HG02884 (cell line): Measurements from ENCODE around the gene SLC9B2.
A peak's percentile ranks its signal among the peaks of the same experiment; 100 is the strongest.

Source experiments
- ATAC-seq: cut with Tn5 transposase; IDR thresholded peaks from one replicate; pipeline ENCODE4 v1.9.1; 2021; ENCODE audit warnings: mild to moderate bottlenecking, moderate library complexity; ENCODE audit not compliant: unreplicated experiment

The SLC9B2 gene

GRCh38 chr4:103075894-103076746 is 441 bp downstream of the SLC9B2 start:
- peak; percentile 45 for ATAC-seq

- no peak for ATAC-seq
Observed at GRCh38 chr4:103075435-103075893, 1.1 kb downstream of the SLC9B2 start.

GRCh38 chr4:103074744-103075434 is 1.7 kb downstream of the SLC9B2 start:
- peak; percentile 30 for ATAC-seq

GRCh38 chr4:103073792-103074438 is 2.6 kb downstream of the SLC9B2 start:
- ATAC-seq: no peak

- ATAC-seq: no peak
Observed at GRCh38 chr4:103067841-103068547, 8.6 kb downstream of the SLC9B2 start.

GRCh38 chr4:103060453-103061148 is 16.0 kb downstream of the SLC9B2 start:
- ATAC-seq: no peak

GRCh38 chr4:103054030-103054429 is 22.5 kb downstream of the SLC9B2 start:
- no peak for ATAC-seq

- no peak for ATAC-seq
Observed at GRCh38 chr4:103052779-103053178, 23.8 kb downstream of the SLC9B2 start.

- no peak for ATAC-seq
Observed at GRCh38 chr4:103052145-103052544, 24.4 kb downstream of the SLC9B2 start.

GRCh38 chr4:103050736-103051436 is 25.7 kb downstream of the SLC9B2 start:
- no peak for ATAC-seq

- ATAC-seq: peak; percentile 97
Observed at GRCh38 chr4:103046416-103047290, 29.9 kb downstream of the SLC9B2 start.

- no peak for ATAC-seq
Observed at GRCh38 chr4:103044183-103044582, 32.4 kb downstream of the SLC9B2 start.

GRCh38 chr4:103036169-103036568 is 40.4 kb downstream of the SLC9B2 start:
- ATAC-seq: no peak

- ATAC-seq: no peak
Observed at GRCh38 chr4:103032574-103032973, 44.0 kb downstream of the SLC9B2 start.

- ATAC-seq: no peak
Observed at GRCh38 chr4:103030791-103031190, 45.8 kb downstream of the SLC9B2 start.

GRCh38 chr4:103029300-103029699 is 47.3 kb downstream of the SLC9B2 start:
- ATAC-seq: no peak

- ATAC-seq: no peak
Observed at GRCh38 chr4:103026868-103027267, 49.7 kb downstream of the SLC9B2 start.

GRCh38 chr4:103024996-103025395 is 51.6 kb downstream of the SLC9B2 start:
- no peak for ATAC-seq

- no peak for ATAC-seq
Observed at GRCh38 chr4:103021120-103021519, 55.4 kb downstream of the SLC9B2 start.
